Neuronal stem cell (in vitro differentiated cells): ENCODE measurements around the gene CLEC10A.
"Not testable (repeated sequence)": the region's sequence is repeated elsewhere in the genome, so short reads cannot be mapped to it uniquely, and the experiment has no call there.

ENCODE experiments used
- DNase-seq: peaks from one replicate; pipeline ENCODE4 v3.0.0-alpha.2; 2013; ENCODE audit warnings: low spot score
- H2AFZ ChIP-seq: one replicate; pipeline ENCODE4 v1.6.1; 2013; ENCODE audit warnings: mild to moderate bottlenecking, low read length, inconsistent platforms
- H2AK5ac ChIP-seq: 2 replicates; pipeline ENCODE4 v1.6.1; 2013; ENCODE audit warnings: low read depth, mild to moderate bottlenecking, inconsistent platforms, low read length, moderate library complexity, mixed read lengths
- H2BK120ac ChIP-seq: 2 replicates; pipeline ENCODE4 v1.6.1; 2013; ENCODE audit warnings: low read depth, mild to moderate bottlenecking, inconsistent platforms, low read length, moderate library complexity, mixed read lengths
- H2BK12ac ChIP-seq: one replicate; pipeline ENCODE4 v1.6.1; 2013; ENCODE audit warnings: low read length, inconsistent platforms
- H2BK15ac ChIP-seq: 2 replicates; pipeline ENCODE4 v1.6.1; 2013; ENCODE audit warnings: mild to moderate bottlenecking, low read length, inconsistent platforms, mixed read lengths
- H2BK5ac ChIP-seq: one replicate; pipeline ENCODE4 v1.6.1; 2013; ENCODE audit warnings: inconsistent platforms, mild to moderate bottlenecking, low read length, moderate library complexity
- H3K14ac ChIP-seq: one replicate; pipeline ENCODE4 v1.6.1; 2013; ENCODE audit warnings: low read length, inconsistent platforms
- H3K18ac ChIP-seq: 2 replicates; pipeline ENCODE4 v1.6.1; 2013; ENCODE audit warnings: low read length, inconsistent platforms
- H3K23ac ChIP-seq: 2 replicates; pipeline ENCODE4 v1.6.1; 2013; ENCODE audit warnings: low read depth, mild to moderate bottlenecking, mixed read lengths, low read length, inconsistent platforms; ENCODE audit not compliant: poor library complexity
- H3K27ac ChIP-seq: replicated peaks from 3 replicates; pipeline ENCODE4 v1.5.1; 2013; ENCODE audit warnings: low read length, inconsistent platforms
- H3K27me3 ChIP-seq, 3 experiments: 2 replicates each; pipeline ENCODE4 v1.6.1; 2013; ENCODE audit warnings: low read length in 3 of 3, mild to moderate bottlenecking in 2 of 3, inconsistent platforms in 1 of 3, low read depth in 1 of 3, mixed read lengths in 1 of 3, moderate library complexity in 1 of 3; ENCODE audit not compliant: control insufficient read depth in 3 of 3, insufficient read depth in 3 of 3
- H3K36me3 ChIP-seq, 2 donors: replicated peaks in 1 of 2; 2 replicates each; pipeline ENCODE4 v1.6.1; 2013; ENCODE audit warnings: low read length in 2 of 2; ENCODE audit not compliant: control insufficient read depth in 2 of 2, insufficient read depth in 2 of 2
- H3K4ac ChIP-seq: 2 replicates; pipeline ENCODE4 v1.6.1; 2013; ENCODE audit warnings: inconsistent platforms, mild to moderate bottlenecking, low read length, moderate library complexity
- H3K4me1 ChIP-seq, 2 donors: 1 replicate in 1 of 2; 2 replicates in 1 of 2; pipeline ENCODE4 v1.6.1; 2013; ENCODE audit warnings: low read length in 2 of 2, low read depth in 1 of 2; ENCODE audit not compliant: control insufficient read depth in 2 of 2, insufficient read depth in 1 of 2
- H3K4me2 ChIP-seq: one replicate; pipeline ENCODE4 v1.6.1; 2013; ENCODE audit warnings: mild to moderate bottlenecking, low read length, inconsistent platforms; ENCODE audit not compliant: insufficient read depth, poor library complexity, severe bottlenecking
- H3K4me3 ChIP-seq, 2 donors: 2 replicates each; pipeline ENCODE4 v1.5.1; 2013; ENCODE audit warnings: low read length in 2 of 2, mild to moderate bottlenecking in 2 of 2, inconsistent platforms in 1 of 2, moderate library complexity in 1 of 2
- H3K79me1 ChIP-seq: one replicate; pipeline ENCODE4 v1.6.1; 2013; ENCODE audit warnings: low read depth, mild to moderate bottlenecking, inconsistent platforms, low read length, moderate library complexity
- H3K9ac ChIP-seq: one replicate; pipeline ENCODE4 v1.6.1; 2013; ENCODE audit warnings: mild to moderate bottlenecking, low read depth, low read length, inconsistent platforms; ENCODE audit not compliant: poor library complexity
- H3K9me3 ChIP-seq, 2 donors: replicated peaks in 1 of 2; 2 replicates each; pipeline versions ENCODE3 to v1.6.1; 2013; ENCODE audit warnings: low read length in 2 of 2, mild to moderate bottlenecking in 2 of 2, inconsistent platforms in 1 of 2, low read depth in 1 of 2, mixed read lengths in 1 of 2, moderate library complexity in 1 of 2; ENCODE audit not compliant: control insufficient read depth in 2 of 2, insufficient read depth in 1 of 2
- H4K8ac ChIP-seq: one replicate; pipeline ENCODE4 v1.6.1; 2013; ENCODE audit warnings: low read depth, mild to moderate bottlenecking, inconsistent platforms, low read length, moderate library complexity
- H4K91ac ChIP-seq: one replicate; pipeline ENCODE4 v1.6.1; 2013; ENCODE audit warnings: low read length, low read depth, mild to moderate bottlenecking, inconsistent platforms; ENCODE audit not compliant: poor library complexity
- whole genome bisulfite sequencing, 2 donors: extraction: QIAGEN DNeasy Blood & Tissue Kit; methylation state at CpG; one replicate each; pipeline ENCODE4 v1.1.7; 2013; ENCODE audit warnings: missing lambda C conversion rate in 2 of 2, mixed read lengths in 1 of 2; ENCODE audit not compliant: insufficient read length in 2 of 2, insufficient replicate concordance in 1 of 2; ENCODE audit errors: extremely low coverage in 2 of 2; 5-methylcytosine and 5-hydroxymethylcytosine counted together

CLEC10A gene

DNA sequence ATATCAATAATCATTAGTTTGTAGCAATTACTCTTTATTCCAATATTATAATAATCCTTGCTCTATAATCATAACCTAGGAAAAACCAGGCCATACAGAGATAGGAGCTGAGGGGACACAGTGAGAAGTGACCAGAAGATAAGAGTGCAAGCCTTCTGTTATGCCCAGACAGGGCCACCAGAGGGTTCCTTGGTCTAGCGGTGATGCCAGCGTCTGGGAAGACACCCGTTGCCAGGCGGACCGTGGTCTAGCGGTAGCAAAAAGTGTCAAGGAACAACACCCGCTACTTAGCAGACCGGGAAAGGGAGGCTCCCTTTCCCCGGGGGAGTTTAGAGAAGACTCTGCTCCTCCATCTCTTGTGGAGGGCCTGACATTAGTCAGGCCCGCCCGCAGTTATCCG is 46.3 kb upstream of the CLEC10A start:
- H3K27me3 ChIP-seq, H2AFZ ChIP-seq, H4K8ac ChIP-seq, H2BK15ac ChIP-seq, H3K23ac ChIP-seq, H3K4me1 ChIP-seq, H3K4me3 ChIP-seq, H4K91ac ChIP-seq, H3K27ac ChIP-seq, H3K9ac ChIP-seq, H2BK120ac ChIP-seq, H2BK5ac ChIP-seq, H3K4ac ChIP-seq, H3K9me3 ChIP-seq, H2BK12ac ChIP-seq, H3K36me3 ChIP-seq, H3K14ac ChIP-seq, DNase-seq, H3K79me1 ChIP-seq, H3K4me2 ChIP-seq, H3K18ac ChIP-seq, H2AK5ac ChIP-seq: not testable (repeated sequence)
- no CpG with 5 or more reads among the region's 12 CpGs for WGBS, 2 donors

DNA sequence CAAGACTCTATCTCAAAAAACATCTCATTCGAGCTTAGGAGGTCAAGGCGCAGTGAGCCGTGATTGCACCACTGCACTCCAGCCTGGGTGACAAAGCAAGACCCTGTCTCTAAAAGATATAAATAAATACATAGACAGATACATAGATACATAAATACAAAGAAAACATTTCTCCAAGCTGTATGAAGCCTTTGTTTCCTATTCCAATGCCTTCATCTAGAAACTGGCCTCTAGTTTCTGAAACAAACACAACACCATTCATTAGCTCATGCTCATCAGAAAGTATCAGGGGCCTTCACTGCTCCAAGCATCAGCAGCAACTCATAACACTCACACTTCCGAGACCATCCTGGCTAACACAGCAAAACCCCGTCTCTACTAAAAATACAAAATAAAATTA is 44.9 kb upstream of the CLEC10A start:
- DNase-seq: no peak
- H3K4ac ChIP-seq: no peak overlapping the region
- H3K27me3 ChIP-seq: no peaks in the 10 kb centered on the region
- H3K4me3 ChIP-seq: no peak overlapping the region
- no peak overlapping the region for H2BK15ac ChIP-seq
- no peak overlapping the region for H4K91ac ChIP-seq
- no peak overlapping the region for H2BK120ac ChIP-seq
- no peak overlapping the region for H2BK12ac ChIP-seq
- H3K9ac ChIP-seq: no peak overlapping the region
- no peak overlapping the region for H3K14ac ChIP-seq
- no CpG with 5 or more reads among the region's 5 CpGs for WGBS, 2 donors
- no peak overlapping the region for H3K27ac ChIP-seq
- no peak overlapping the region for H2BK5ac ChIP-seq
- H4K8ac ChIP-seq: no peak overlapping the region
- H2AK5ac ChIP-seq: no peak overlapping the region
- H3K36me3 ChIP-seq: no peaks in the 10 kb centered on the region
- H3K79me1 ChIP-seq: no peaks in the 10 kb centered on the region
- H3K18ac ChIP-seq: no peak overlapping the region
- H3K4me2 ChIP-seq: no peak overlapping the region
- H3K23ac ChIP-seq: no peak overlapping the region
- H3K9me3 ChIP-seq: no peaks in the 10 kb centered on the region
- no peak overlapping the region for H2AFZ ChIP-seq
- H3K4me1 ChIP-seq: no peaks in the 10 kb centered on the region

DNA sequence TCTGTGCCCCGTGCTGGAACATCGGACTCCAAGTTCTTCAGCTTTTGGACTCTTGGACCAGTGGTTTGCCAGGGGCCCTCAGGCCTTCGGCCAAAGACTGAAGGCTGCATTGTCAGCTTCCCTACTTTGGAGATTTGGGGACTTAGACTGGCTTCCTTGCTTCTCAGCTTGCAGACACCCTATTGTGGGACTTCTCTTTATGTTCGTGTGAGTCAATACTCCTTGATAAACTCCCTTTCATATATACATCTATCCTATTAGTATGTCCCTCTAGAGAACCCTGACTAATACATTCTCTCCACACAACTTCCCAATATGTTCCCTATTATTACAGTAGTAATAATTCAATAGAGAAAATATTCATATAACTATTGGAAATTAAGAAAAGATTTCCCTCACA is 43.8 kb upstream of the CLEC10A start:
- no peak for DNase-seq
- Histone ChIP-seq H4K8ac (no peak overlapping the region), H3K27me3 (no peaks in the 10 kb centered on the region), H2BK12ac (no peak overlapping the region), H3K9me3 (no peaks in the 10 kb centered on the region), H4K91ac (no peak overlapping the region), H3K36me3 (no peaks in the 10 kb centered on the region), H2BK15ac (no peak overlapping the region), H3K23ac (no peak overlapping the region), H3K4me2 (no peak overlapping the region), H2BK120ac (no peak overlapping the region), H2AK5ac (no peak overlapping the region), H3K27ac (no peak overlapping the region), H3K4me1 (no peaks in the 10 kb centered on the region), H3K9ac (no peak overlapping the region), H3K14ac (no peak overlapping the region), H3K79me1 (no peaks in the 10 kb centered on the region), H3K4ac (no peak overlapping the region), H2BK5ac (no peak overlapping the region), H3K18ac (no peak overlapping the region), H2AFZ (no peak overlapping the region), H3K4me3 (no peak overlapping the region)
- WGBS, 2 donors: no CpG with 5 or more reads among the region's 4 CpGs

DNA sequence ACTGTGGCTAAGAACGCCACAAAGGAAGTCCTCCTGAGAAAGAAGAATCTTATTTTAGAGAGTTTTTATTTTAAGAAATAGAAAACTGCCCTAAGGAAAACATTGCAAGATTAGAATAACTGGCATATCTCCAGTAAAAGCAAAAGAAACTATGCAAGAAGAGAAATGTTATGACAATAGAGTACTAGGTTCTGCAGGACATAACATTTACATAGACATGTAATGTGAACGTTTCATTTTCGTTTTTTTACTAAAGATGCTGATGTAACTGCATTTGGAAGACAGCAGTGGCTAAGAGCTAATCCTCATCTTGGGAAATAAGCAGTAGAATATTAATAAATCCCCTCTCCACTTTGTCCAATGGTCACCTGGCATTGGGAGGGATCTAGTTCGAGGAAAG is 42.3 kb upstream of the CLEC10A start:
- no peak overlapping the region for H2BK5ac ChIP-seq
- no CpG with 5 or more reads among the region's 4 CpGs for WGBS, 2 donors
- H2AK5ac ChIP-seq: no peak overlapping the region
- H3K23ac ChIP-seq: no peak overlapping the region
- H3K9ac ChIP-seq: no peak overlapping the region
- H3K18ac ChIP-seq: no peak overlapping the region
- no peak overlapping the region for H2BK120ac ChIP-seq
- DNase-seq: no peak
- H3K9me3 ChIP-seq: peaks cover 0 to under 1% of the 10 kb centered on the region in 2 donors
- H4K8ac ChIP-seq: no peak overlapping the region
- H4K91ac ChIP-seq: no peak overlapping the region
- H3K4me2 ChIP-seq: no peak overlapping the region
- H3K36me3 ChIP-seq: no peaks in the 10 kb centered on the region
- no peaks in the 10 kb centered on the region for H3K79me1 ChIP-seq
- H3K4ac ChIP-seq: no peak overlapping the region
- H2BK15ac ChIP-seq: no peak overlapping the region
- no peak overlapping the region for H2AFZ ChIP-seq
- no peak overlapping the region for H2BK12ac ChIP-seq
- H3K4me1 ChIP-seq: no peaks in the 10 kb centered on the region
- no peak overlapping the region for H3K27ac ChIP-seq
- H3K27me3 ChIP-seq: no peaks in the 10 kb centered on the region
- no peak overlapping the region for H3K4me3 ChIP-seq
- no peak overlapping the region for H3K14ac ChIP-seq
